Stimulated activated naive B cell treated with anti-CD40 and anti-IgM and Interleukin-4, amounts not matched to agents 10 μg/mL and 1 μg/mL and 100 μg/mL, for 72 hours (primary cell): ENCODE results near the gene FCGR3B.
"Not testable (repeated sequence)": the region's sequence is repeated elsewhere in the genome, so short reads cannot be mapped to it uniquely, and the experiment has no call there.

Source experiments
- ATAC-seq, 2 donors: fragments of 150-1000 bp; cut with Tn5 transposase; replicated peaks; 2 replicates each; pipeline ENCODE4 v1.10.0; 2021; ENCODE audit warnings: moderate library complexity in 1 of 2
- DNase-seq: peaks from one replicate; pipeline ENCODE4 v3.0.0; 2021
- H3K27ac Mint-ChIP-seq: one replicate; pipeline ENCODE4 v1.8.0; 2022; ENCODE audit warnings: mild to moderate bottlenecking, mixed read lengths
- H3K27me3 Mint-ChIP-seq, 2 donors: one replicate each; pipeline ENCODE4 v1.8.0; 2022; ENCODE audit warnings: mixed read lengths in 2 of 2
- H3K36me3 Mint-ChIP-seq, 2 donors: one replicate each; pipeline ENCODE4 v1.8.0; 2022; ENCODE audit warnings: mixed read lengths in 2 of 2, mild to moderate bottlenecking in 1 of 2
- H3K4me1 Mint-ChIP-seq, 2 donors: one replicate each; pipeline ENCODE4 v1.8.0; 2022; ENCODE audit warnings: mixed read lengths in 2 of 2, mild to moderate bottlenecking in 1 of 2
- H3K4me3 Mint-ChIP-seq, 2 donors: one replicate each; pipeline ENCODE4 v1.8.0; 2022; ENCODE audit warnings: mild to moderate bottlenecking in 2 of 2, mixed read lengths in 2 of 2, moderate library complexity in 1 of 2
- H3K9me3 Mint-ChIP-seq, 2 donors: one replicate each; pipeline ENCODE4 v1.8.0; 2022; ENCODE audit warnings: mixed read lengths in 2 of 2, mild to moderate bottlenecking in 1 of 2

The FCGR3B gene

GRCh38 chr1:161623401-161624051 is 7.5 kb downstream of the FCGR3B start:
- not testable (repeated sequence) for H3K4me3 Mint-ChIP-seq, DNase-seq, H3K36me3 Mint-ChIP-seq, H3K27ac Mint-ChIP-seq, H3K9me3 Mint-ChIP-seq, H3K27me3 Mint-ChIP-seq
- H3K4me1 Mint-ChIP-seq, result peaks cover 20 to 33% of the 10 kb centered on the region in 2 donors
- peak; percentile 54 to 64 for ATAC-seq

- not testable (repeated sequence) for H3K36me3 Mint-ChIP-seq, H3K27me3 Mint-ChIP-seq, DNase-seq, H3K9me3 Mint-ChIP-seq
- Mint-ChIP-seq H3K4me1 (peaks cover 20 to 33% of the 10 kb centered on the region in 2 donors), H3K4me3 (peak overlapping the region; percentile 51 to 89), H3K27ac (peak overlapping the region; percentile 84)
- peak; percentile 38 to 43 for ATAC-seq
Measured at GRCh38 chr1:161622054-161622453, 8.9 kb downstream of the FCGR3B start.

- peak; percentile 77 for DNase-seq
- ATAC-seq, result peak; percentile 68 to 75
- Mint-ChIP-seq H3K27ac (peak overlapping the region; percentile 99), H3K4me1 (peaks cover 17 to 28% of the 10 kb centered on the region in 2 donors), H3K4me3 (peak overlapping the region; percentile 89 to 96)
- H3K9me3 Mint-ChIP-seq, H3K36me3 Mint-ChIP-seq, H3K27me3 Mint-ChIP-seq: not testable (repeated sequence)
Measured at GRCh38 chr1:161621181-161622000, 9.6 kb downstream of the FCGR3B start.

GRCh38 chr1:161620399-161620798 is 10.6 kb downstream of the FCGR3B start:
- H3K27me3 Mint-ChIP-seq, H3K36me3 Mint-ChIP-seq, H3K4me3 Mint-ChIP-seq, ATAC-seq, H3K27ac Mint-ChIP-seq, DNase-seq, H3K9me3 Mint-ChIP-seq: not testable (repeated sequence)
- H3K4me1 Mint-ChIP-seq, result peaks cover 15 to 25% of the 10 kb centered on the region in 2 donors

GRCh38 chr1:161618517-161618916 is 12.5 kb downstream of the FCGR3B start:
- peaks cover 11 to 23% of the 10 kb centered on the region in 2 donors for H3K4me1 Mint-ChIP-seq
- not testable (repeated sequence) for H3K9me3 Mint-ChIP-seq, H3K27ac Mint-ChIP-seq

GRCh38 chr1:161616417-161616816 is 14.6 kb downstream of the FCGR3B start:
- not testable (repeated sequence) for H3K27ac Mint-ChIP-seq, H3K4me3 Mint-ChIP-seq, ATAC-seq, H3K36me3 Mint-ChIP-seq, H3K9me3 Mint-ChIP-seq, H3K27me3 Mint-ChIP-seq, DNase-seq
- H3K4me1 Mint-ChIP-seq, result peaks cover 11 to 13% of the 10 kb centered on the region in 2 donors

More at GRCh38 chr1:161618517-161618916, 12.5 kb downstream of the FCGR3B start:
- not testable (repeated sequence) for H3K4me3 Mint-ChIP-seq, H3K36me3 Mint-ChIP-seq, H3K27me3 Mint-ChIP-seq, DNase-seq, ATAC-seq

GRCh38 chr1:161613142-161613514 is 17.8 kb downstream of the FCGR3B start:
- not testable (repeated sequence) for ATAC-seq, DNase-seq, H3K36me3 Mint-ChIP-seq, H3K9me3 Mint-ChIP-seq
- H3K4me3 Mint-ChIP-seq, result peak overlapping the region; percentile 84 to 91
- peaks cover 8 to 10% of the 10 kb centered on the region in 2 donors for H3K4me1 Mint-ChIP-seq
- peak overlapping the region; percentile 99 for H3K27ac Mint-ChIP-seq
- peaks cover 0 to 12% of the 10 kb centered on the region in 2 donors for H3K27me3 Mint-ChIP-seq

GRCh38 chr1:161612322-161613141 is 18.4 kb downstream of the FCGR3B start:
- DNase-seq (peak; percentile 92), ATAC-seq (peak; percentile 91 to 96)
- H3K4me1 Mint-ChIP-seq, result peaks cover 8 to 10% of the 10 kb centered on the region in 2 donors
- not testable (repeated sequence) for H3K9me3 Mint-ChIP-seq, H3K36me3 Mint-ChIP-seq
- peak overlapping the region; percentile 84 to 91 for H3K4me3 Mint-ChIP-seq
- H3K27me3 Mint-ChIP-seq, result peaks cover 5 to 12% of the 10 kb centered on the region in 2 donors
- H3K27ac Mint-ChIP-seq, result peak overlapping the region; percentile 99

- peak in 1 of 2 donors; percentile 13 for ATAC-seq
- Mint-ChIP-seq H3K27me3 (peaks cover 5 to 12% of the 10 kb centered on the region in 2 donors), H3K27ac (peak overlapping the region; percentile 99), H3K4me3 (peak overlapping the region; percentile 84 to 91), H3K4me1 (peaks cover 8 to 10% of the 10 kb centered on the region in 2 donors)
- not testable (repeated sequence) for H3K36me3 Mint-ChIP-seq, H3K9me3 Mint-ChIP-seq, DNase-seq
Measured at GRCh38 chr1:161611866-161612321, 19.1 kb downstream of the FCGR3B start.

GRCh38 chr1:161610198-161610597 is 20.8 kb downstream of the FCGR3B start:
- H3K4me1 Mint-ChIP-seq, result peaks cover 8 to 10% of the 10 kb centered on the region in 2 donors
- H3K4me3 Mint-ChIP-seq, H3K27ac Mint-ChIP-seq, H3K36me3 Mint-ChIP-seq, H3K9me3 Mint-ChIP-seq, DNase-seq, ATAC-seq: not testable (repeated sequence)
- peaks cover 5 to 14% of the 10 kb centered on the region in 2 donors for H3K27me3 Mint-ChIP-seq

- not testable (repeated sequence) for H3K36me3 Mint-ChIP-seq, H3K27ac Mint-ChIP-seq, DNase-seq, H3K4me3 Mint-ChIP-seq, H3K4me1 Mint-ChIP-seq, H3K9me3 Mint-ChIP-seq, ATAC-seq
- peaks cover 16 to 22% of the 10 kb centered on the region in 2 donors for H3K27me3 Mint-ChIP-seq
Measured at GRCh38 chr1:161606541-161607336, 24.2 kb downstream of the FCGR3B start.

GRCh38 chr1:161605762-161606540 is 25.0 kb downstream of the FCGR3B start:
- DNase-seq, H3K27ac Mint-ChIP-seq, H3K4me1 Mint-ChIP-seq, H3K9me3 Mint-ChIP-seq, H3K36me3 Mint-ChIP-seq, H3K4me3 Mint-ChIP-seq: not testable (repeated sequence)
- peaks cover 16 to 22% of the 10 kb centered on the region in 2 donors for H3K27me3 Mint-ChIP-seq
- ATAC-seq, result peak; percentile 44 to 51

- not testable (repeated sequence) for H3K4me1 Mint-ChIP-seq
Measured at GRCh38 chr1:161605024-161605423, 26.0 kb downstream of the FCGR3B start.

More at GRCh38 chr1:161605024-161605423, 26.0 kb downstream of the FCGR3B start:
- H3K27ac Mint-ChIP-seq, H3K9me3 Mint-ChIP-seq, DNase-seq, H3K4me3 Mint-ChIP-seq, H3K36me3 Mint-ChIP-seq, ATAC-seq: not testable (repeated sequence)
- H3K27me3 Mint-ChIP-seq, result peaks cover 16 to 22% of the 10 kb centered on the region in 2 donors
